Measurements from ENCODE around the gene ARHGAP40. TPM values are rescaled to one million over a fixed set of nuclear protein-coding genes. Genes with fewer than 3 reads are reported as not detected.

Gene ARHGAP40
- total and polyA plus RNA-seq, 2 of the 13 experiments (the other 11 are each of a cell fraction or from before 2014, with no cell fraction given): 0.75 to 2.1 TPM

- TF ChIP-seq PCBP1 (IDR thresholded peaks at IDR 0.05; ENCODE audit: borderline replicate concordance, low read depth, low read length) (no peak), NFRKB (IDR thresholded peaks at IDR 0.05) (no peak), JUND (CRISPR knock-in tag; IDR thresholded peaks at IDR 0.05) (peak; percentile 78; the same call in 1 of the 2 replicates), BRD4 (CRISPR knock-in tag; IDR thresholded peaks at IDR 0.05) (peak; percentile 91), ARHGAP35 (CRISPR knock-in tag; IDR thresholded peaks at IDR 0.05; ENCODE audit: borderline replicate concordance) (no peak; the same call in 1 of the 2 replicates), CEBPZ (IDR thresholded peaks at IDR 0.05; ENCODE audit: low read length) (no peak), ZNF296 (CRISPR knock-in tag; conservative IDR thresholded peaks at IDR 0.05) (peak; percentile 77), GATAD2A (CRISPR knock-in tag; IDR thresholded peaks at IDR 0.05) (peak; percentile 99), RXRA (CRISPR knock-in tag; IDR thresholded peaks at IDR 0.05) (peak; percentile 79), RFXAP (CRISPR knock-in tag; IDR thresholded peaks at IDR 0.05; ENCODE audit: borderline replicate concordance) (no peak), ZFP90 (CRISPR knock-in tag; IDR thresholded peaks at IDR 0.05; ENCODE audit: borderline replicate concordance) (0 out of 2 replicates have a peak, but pooled peaks have one; percentile 45), ZC3H13 (CRISPR knock-in tag; IDR thresholded peaks at IDR 0.05) (no peak), ZNF230 (CRISPR knock-in tag; IDR thresholded peaks at IDR 0.05) (0 out of 2 replicates have a peak, but pooled peaks have one; percentile 79), ARNT2 (CRISPR knock-in tag; IDR thresholded peaks at IDR 0.05; ENCODE audit: low read depth) (no peak)
- TF ChIP-seq, protein P1, sequence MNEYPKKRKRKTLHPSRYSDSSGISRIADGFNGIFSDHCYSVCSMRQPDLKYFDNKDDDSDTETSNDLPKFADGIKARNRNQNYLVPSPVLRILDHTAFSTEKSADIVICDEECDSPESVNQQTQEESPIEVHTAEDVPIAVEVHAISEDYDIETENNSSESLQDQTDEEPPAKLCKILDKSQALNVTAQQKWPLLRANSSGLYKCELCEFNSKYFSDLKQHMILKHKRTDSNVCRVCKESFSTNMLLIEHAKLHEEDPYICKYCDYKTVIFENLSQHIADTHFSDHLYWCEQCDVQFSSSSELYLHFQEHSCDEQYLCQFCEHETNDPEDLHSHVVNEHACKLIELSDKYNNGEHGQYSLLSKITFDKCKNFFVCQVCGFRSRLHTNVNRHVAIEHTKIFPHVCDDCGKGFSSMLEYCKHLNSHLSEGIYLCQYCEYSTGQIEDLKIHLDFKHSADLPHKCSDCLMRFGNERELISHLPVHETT (CRISPR knock-in tag; conservative IDR thresholded peaks at IDR 0.05): no peak; the same call in 1 of the 2 replicates
- TF ChIP-seq, protein P2, sequence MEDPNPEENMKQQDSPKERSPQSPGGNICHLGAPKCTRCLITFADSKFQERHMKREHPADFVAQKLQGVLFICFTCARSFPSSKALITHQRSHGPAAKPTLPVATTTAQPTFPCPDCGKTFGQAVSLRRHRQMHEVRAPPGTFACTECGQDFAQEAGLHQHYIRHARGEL (CRISPR knock-in tag; IDR thresholded peaks at IDR 0.05): no peak
- TF ChIP-seq, protein P3, sequence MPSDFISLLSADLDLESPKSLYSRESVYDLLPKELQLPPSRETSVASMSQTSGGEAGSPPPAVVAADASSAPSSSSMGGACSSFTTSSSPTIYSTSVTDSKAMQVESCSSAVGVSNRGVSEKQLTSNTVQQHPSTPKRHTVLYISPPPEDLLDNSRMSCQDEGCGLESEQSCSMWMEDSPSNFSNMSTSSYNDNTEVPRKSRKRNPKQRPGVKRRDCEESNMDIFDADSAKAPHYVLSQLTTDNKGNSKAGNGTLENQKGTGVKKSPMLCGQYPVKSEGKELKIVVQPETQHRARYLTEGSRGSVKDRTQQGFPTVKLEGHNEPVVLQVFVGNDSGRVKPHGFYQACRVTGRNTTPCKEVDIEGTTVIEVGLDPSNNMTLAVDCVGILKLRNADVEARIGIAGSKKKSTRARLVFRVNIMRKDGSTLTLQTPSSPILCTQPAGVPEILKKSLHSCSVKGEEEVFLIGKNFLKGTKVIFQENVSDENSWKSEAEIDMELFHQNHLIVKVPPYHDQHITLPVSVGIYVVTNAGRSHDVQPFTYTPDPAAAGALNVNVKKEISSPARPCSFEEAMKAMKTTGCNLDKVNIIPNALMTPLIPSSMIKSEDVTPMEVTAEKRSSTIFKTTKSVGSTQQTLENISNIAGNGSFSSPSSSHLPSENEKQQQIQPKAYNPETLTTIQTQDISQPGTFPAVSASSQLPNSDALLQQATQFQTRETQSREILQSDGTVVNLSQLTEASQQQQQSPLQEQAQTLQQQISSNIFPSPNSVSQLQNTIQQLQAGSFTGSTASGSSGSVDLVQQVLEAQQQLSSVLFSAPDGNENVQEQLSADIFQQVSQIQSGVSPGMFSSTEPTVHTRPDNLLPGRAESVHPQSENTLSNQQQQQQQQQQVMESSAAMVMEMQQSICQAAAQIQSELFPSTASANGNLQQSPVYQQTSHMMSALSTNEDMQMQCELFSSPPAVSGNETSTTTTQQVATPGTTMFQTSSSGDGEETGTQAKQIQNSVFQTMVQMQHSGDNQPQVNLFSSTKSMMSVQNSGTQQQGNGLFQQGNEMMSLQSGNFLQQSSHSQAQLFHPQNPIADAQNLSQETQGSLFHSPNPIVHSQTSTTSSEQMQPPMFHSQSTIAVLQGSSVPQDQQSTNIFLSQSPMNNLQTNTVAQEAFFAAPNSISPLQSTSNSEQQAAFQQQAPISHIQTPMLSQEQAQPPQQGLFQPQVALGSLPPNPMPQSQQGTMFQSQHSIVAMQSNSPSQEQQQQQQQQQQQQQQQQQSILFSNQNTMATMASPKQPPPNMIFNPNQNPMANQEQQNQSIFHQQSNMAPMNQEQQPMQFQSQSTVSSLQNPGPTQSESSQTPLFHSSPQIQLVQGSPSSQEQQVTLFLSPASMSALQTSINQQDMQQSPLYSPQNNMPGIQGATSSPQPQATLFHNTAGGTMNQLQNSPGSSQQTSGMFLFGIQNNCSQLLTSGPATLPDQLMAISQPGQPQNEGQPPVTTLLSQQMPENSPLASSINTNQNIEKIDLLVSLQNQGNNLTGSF (CRISPR knock-in tag; IDR thresholded peaks at IDR 0.05): no peak
- TF ChIP-seq, protein P4, sequence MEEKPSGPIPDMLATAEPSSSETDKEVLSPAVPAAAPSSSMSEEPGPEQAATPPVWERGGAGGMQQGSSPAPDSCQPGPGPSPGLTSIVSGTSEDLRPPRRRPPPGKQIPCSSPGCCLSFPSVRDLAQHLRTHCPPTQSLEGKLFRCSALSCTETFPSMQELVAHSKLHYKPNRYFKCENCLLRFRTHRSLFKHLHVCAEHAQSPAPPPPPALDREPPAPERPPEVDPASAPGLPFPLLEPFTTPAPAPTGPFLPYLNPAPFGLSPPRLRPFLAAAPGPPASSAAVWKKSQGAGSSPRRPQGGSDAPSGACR (CRISPR knock-in tag; IDR thresholded peaks at IDR 0.05): peak; percentile 83
Measured at GRCh38 chr20:38585404-38586180, 16.0 kb upstream of the ARHGAP40 start (continued).
